Measurements from ENCODE around the gene TMEM86B.

- no peak for TF ChIP-seq CTCF (IDR thresholded peaks at IDR 0.05)
- no peak for TF ChIP-seq POLR2A (IDR thresholded peaks at IDR 0.05)
These were observed 22.9 kb upstream of the TMEM86B start for GRCh38 chr19:55251341-55252081.

Data from adrenal gland (tissue), 5 donors.